ENCODE results near the gene NR2F6.

Gene NR2F6

GRCh38 chr19:17235971-17236777, 9.5 kb downstream of the NR2F6 start:
- no peaks in the 10 kb centered on the region for H3K9me3 ChIP-seq (ENCODE audit: insufficient read depth, low read length)
- no peaks in the 10 kb centered on the region for H3K27me3 ChIP-seq (ENCODE audit: insufficient read depth, insufficient read length)
- peaks cover 61% of the 10 kb centered on the region for H3K36me3 ChIP-seq (ENCODE audit: insufficient read depth, insufficient read length, low read length)
- TF ChIP-seq SUZ12 (IDR thresholded peaks at IDR 0.05; ENCODE audit: extremely low read depth, insufficient read depth, insufficient read length) (no peak), ZNF274 (IDR thresholded peaks at IDR 0.05; ENCODE audit: low read depth, low read length) (no peak), YY1 (IDR thresholded peaks at IDR 0.05; ENCODE audit: insufficient read depth, insufficient read length) (no peak)
- no peak for DNase-seq (ENCODE audit: low read depth, low spot score)
- H3K4me1 ChIP-seq (ENCODE audit: insufficient read depth, insufficient read length) = peaks cover 5% of the 10 kb centered on the region
- peak overlapping the region; percentile 97 for H3K9ac ChIP-seq (ENCODE audit: insufficient read length, low read depth)
- peak overlapping the region; percentile 88 for H3K4me3 ChIP-seq (ENCODE audit: insufficient read length, low read depth)

GRCh38 chr19:17235300-17235970, 10.3 kb downstream of the NR2F6 start:
- H3K4me1 ChIP-seq (ENCODE audit: insufficient read depth, insufficient read length) = peaks cover 3% of the 10 kb centered on the region
- H3K27me3 ChIP-seq (ENCODE audit: insufficient read depth, insufficient read length) = no peaks in the 10 kb centered on the region
- peak overlapping the region; percentile 88 for H3K4me3 ChIP-seq (ENCODE audit: insufficient read length, low read depth)
- peak overlapping the region; percentile 97 for H3K9ac ChIP-seq (ENCODE audit: insufficient read length, low read depth)
- TF ChIP-seq ZNF274 (IDR thresholded peaks at IDR 0.05; ENCODE audit: low read depth, low read length) = no peak
- TF ChIP-seq SUZ12 (IDR thresholded peaks at IDR 0.05; ENCODE audit: extremely low read depth, insufficient read depth, insufficient read length) = no peak
- TF ChIP-seq YY1 (IDR thresholded peaks at IDR 0.05; ENCODE audit: insufficient read depth, insufficient read length) = no peak
- H3K36me3 ChIP-seq (ENCODE audit: insufficient read depth, insufficient read length, low read length) = peaks cover 61% of the 10 kb centered on the region
- no peaks in the 10 kb centered on the region for H3K9me3 ChIP-seq (ENCODE audit: insufficient read depth, low read length)
- DNase-seq (ENCODE audit: low read depth, low spot score) = no peak

GRCh38 chr19:17234911-17235299, 10.8 kb downstream of the NR2F6 start:
- no peak for DNase-seq (ENCODE audit: low read depth, low spot score)
- Histone ChIP-seq H3K27me3 (ENCODE audit: insufficient read depth, insufficient read length) (no peaks in the 10 kb centered on the region), H3K9me3 (ENCODE audit: insufficient read depth, low read length) (no peaks in the 10 kb centered on the region), H3K4me1 (ENCODE audit: insufficient read depth, insufficient read length) (peaks cover 2% of the 10 kb centered on the region), H3K9ac (ENCODE audit: insufficient read length, low read depth) (peak overlapping the region; percentile 97), H3K36me3 (ENCODE audit: insufficient read depth, insufficient read length, low read length) (peaks cover 62% of the 10 kb centered on the region), H3K4me3 (ENCODE audit: insufficient read length, low read depth) (peak overlapping the region; percentile 88)
- TF ChIP-seq YY1 (IDR thresholded peaks at IDR 0.05; ENCODE audit: insufficient read depth, insufficient read length) (no peak), ZNF274 (IDR thresholded peaks at IDR 0.05; ENCODE audit: low read depth, low read length) (no peak), SUZ12 (IDR thresholded peaks at IDR 0.05; ENCODE audit: extremely low read depth, insufficient read depth, insufficient read length) (no peak)

- Histone ChIP-seq H3K4me3 (ENCODE audit: insufficient read length, low read depth) (no peak overlapping the region), H3K9ac (ENCODE audit: insufficient read length, low read depth) (no peak overlapping the region), H3K9me3 (ENCODE audit: insufficient read depth, low read length) (no peaks in the 10 kb centered on the region), H3K4me1 (ENCODE audit: insufficient read depth, insufficient read length) (peaks cover 12% of the 10 kb centered on the region), H3K36me3 (ENCODE audit: insufficient read depth, insufficient read length, low read length) (peaks cover 60% of the 10 kb centered on the region), H3K27me3 (ENCODE audit: insufficient read depth, insufficient read length) (no peaks in the 10 kb centered on the region)
- no peak for DNase-seq (ENCODE audit: low read depth, low spot score)
- TF ChIP-seq SUZ12 (IDR thresholded peaks at IDR 0.05; ENCODE audit: extremely low read depth, insufficient read depth, insufficient read length) = no peak
- no peak for TF ChIP-seq YY1 (IDR thresholded peaks at IDR 0.05; ENCODE audit: insufficient read depth, insufficient read length)
- no peak for TF ChIP-seq ZNF274 (IDR thresholded peaks at IDR 0.05; ENCODE audit: low read depth, low read length)
Observed at GRCh38 chr19:17232258-17232657, 13.5 kb downstream of the NR2F6 start.

GRCh38 chr19:17229890-17230289, 15.8 kb downstream of the NR2F6 start:
- TF ChIP-seq YY1 (IDR thresholded peaks at IDR 0.05; ENCODE audit: insufficient read depth, insufficient read length) (no peak), ZNF274 (IDR thresholded peaks at IDR 0.05; ENCODE audit: low read depth, low read length) (no peak), SUZ12 (IDR thresholded peaks at IDR 0.05; ENCODE audit: extremely low read depth, insufficient read depth, insufficient read length) (no peak)
- peaks cover 50% of the 10 kb centered on the region for H3K36me3 ChIP-seq (ENCODE audit: insufficient read depth, insufficient read length, low read length)
- H3K27me3 ChIP-seq (ENCODE audit: insufficient read depth, insufficient read length) = peaks cover 2% of the 10 kb centered on the region
- peaks cover 10% of the 10 kb centered on the region for H3K4me1 ChIP-seq (ENCODE audit: insufficient read depth, insufficient read length)
- H3K9me3 ChIP-seq (ENCODE audit: insufficient read depth, low read length) = no peaks in the 10 kb centered on the region
- no peak overlapping the region for H3K9ac ChIP-seq (ENCODE audit: insufficient read length, low read depth)
- DNase-seq (ENCODE audit: low read depth, low spot score) = no peak
- H3K4me3 ChIP-seq (ENCODE audit: insufficient read length, low read depth) = no peak overlapping the region

- Histone ChIP-seq H3K36me3 (ENCODE audit: insufficient read depth, insufficient read length, low read length) (peaks cover 37% of the 10 kb centered on the region), H3K9ac (ENCODE audit: insufficient read length, low read depth) (peak overlapping the region; percentile 74), H3K4me1 (ENCODE audit: insufficient read depth, insufficient read length) (peaks cover 10% of the 10 kb centered on the region), H3K9me3 (ENCODE audit: insufficient read depth, low read length) (no peaks in the 10 kb centered on the region), H3K27me3 (ENCODE audit: insufficient read depth, insufficient read length) (peaks cover 2% of the 10 kb centered on the region), H3K4me3 (ENCODE audit: insufficient read length, low read depth) (no peak overlapping the region)
- TF ChIP-seq ZNF274 (IDR thresholded peaks at IDR 0.05; ENCODE audit: low read depth, low read length) (no peak), YY1 (IDR thresholded peaks at IDR 0.05; ENCODE audit: insufficient read depth, insufficient read length) (no peak), SUZ12 (IDR thresholded peaks at IDR 0.05; ENCODE audit: extremely low read depth, insufficient read depth, insufficient read length) (no peak)
- no peak for DNase-seq (ENCODE audit: low read depth, low spot score)
Observed at GRCh38 chr19:17227798-17228367, 17.8 kb downstream of the NR2F6 start.

Data from NT2/D1 (cell line).